GM12878 (cell line): ENCODE measurements around the gene TOMM6.

ENCODE experiments used
- BCL11A ChIP-seq: IDR thresholded peaks from 2 replicates; pipeline ENCODE4 v1.6.1; 2011; ENCODE audit warnings: low read depth, low read length
- CEBPB ChIP-seq, 2 experiments: fragments of 150-350 bp in 1 of 2; IDR thresholded peaks; 2 replicates each; pipeline ENCODE4 v1.6.1; 2012 to 2014; ENCODE audit warnings: low read depth in 2 of 2, low read length in 2 of 2, borderline replicate concordance in 1 of 2, inconsistent platforms in 1 of 2
- CHD2 ChIP-seq: IDR thresholded peaks from 2 replicates; pipeline ENCODE4 v1.6.1; 2011; ENCODE audit warnings: low read depth, low read length, improper control_type of control experiment, borderline replicate concordance
- ETV6 ChIP-seq, 2 experiments: fragments of 450-650 bp in 1 of 2; IDR thresholded peaks in 1 of 2; conservative IDR thresholded peaks in 1 of 2; 2 replicates each; pipeline ENCODE4 v1.6.1; 2014; ENCODE audit warnings: antibody characterized with exemption in 1 of 2, borderline replicate concordance in 1 of 2, low read depth in 1 of 2, mild to moderate bottlenecking in 1 of 2, moderate library complexity in 1 of 2
- FOXM1 ChIP-seq: IDR thresholded peaks from 2 replicates; pipeline ENCODE4 v1.6.1; 2012; ENCODE audit warnings: low read depth, mild to moderate bottlenecking, inconsistent platforms, low read length, moderate library complexity
- NFXL1 ChIP-seq: fragments of 450-650 bp; IDR thresholded peaks from 2 replicates; pipeline ENCODE4 v1.6.1; 2017; ENCODE audit warnings: antibody characterized with exemption, mild to moderate bottlenecking, borderline replicate concordance
- NFYB ChIP-seq: IDR thresholded peaks from 2 replicates; pipeline ENCODE4 v1.6.1; 2011; ENCODE audit warnings: low read depth, mild to moderate bottlenecking, low read length, improper control_type of control experiment, moderate library complexity; ENCODE audit not compliant: insufficient read depth
- POLR2A ChIP-seq: IDR thresholded peaks from 2 replicates; pipeline ENCODE4 v1.6.1; 2011; ENCODE audit warnings: low read depth, mild to moderate bottlenecking, low read length
- TAF1 ChIP-seq: IDR thresholded peaks from 2 replicates; pipeline ENCODE4 v1.6.1; 2011; ENCODE audit warnings: mild to moderate bottlenecking, low read depth, low read length, borderline replicate concordance
- YY1 ChIP-seq: IDR thresholded peaks from 2 replicates; pipeline ENCODE4 v1.6.1; 2011; ENCODE audit warnings: low read depth, mild to moderate bottlenecking, low read length
- TF ChIP-seq, protein P1 (sequence below), 3 experiments: IDR thresholded peaks in 2 of 3; conservative IDR thresholded peaks in 1 of 3; 2 replicates each; pipeline ENCODE4 v1.5.1; 2011; ENCODE audit warnings: low read depth in 3 of 3, low read length in 3 of 3, mild to moderate bottlenecking in 3 of 3, control low read depth in 2 of 3, moderate library complexity in 2 of 3, inconsistent platforms in 1 of 3, mixed read lengths in 1 of 3; ENCODE audit not compliant: control insufficient read depth in 2 of 3, insufficient read depth in 1 of 3; ENCODE audit errors: extremely low read depth in 1 of 3
- TF ChIP-seq, protein P2 (sequence below): fragments of 450-650 bp; formaldehyde crosslinking; IDR thresholded peaks from 2 replicates; pipeline ENCODE4 v1.4.0; 2022; ENCODE audit warnings: mild to moderate bottlenecking, moderate library complexity
- TF ChIP-seq, protein P3 (sequence below): IDR thresholded peaks from 2 replicates; pipeline ENCODE4 v1.6.1; 2012; ENCODE audit warnings: mild to moderate bottlenecking, low read depth, low read length
- TF ChIP-seq, protein P4 (sequence below): fragments of 450-650 bp; IDR thresholded peaks from 2 replicates; pipeline ENCODE4 v1.6.1; 2017; ENCODE audit warnings: mild to moderate bottlenecking, moderate library complexity

DNA sequence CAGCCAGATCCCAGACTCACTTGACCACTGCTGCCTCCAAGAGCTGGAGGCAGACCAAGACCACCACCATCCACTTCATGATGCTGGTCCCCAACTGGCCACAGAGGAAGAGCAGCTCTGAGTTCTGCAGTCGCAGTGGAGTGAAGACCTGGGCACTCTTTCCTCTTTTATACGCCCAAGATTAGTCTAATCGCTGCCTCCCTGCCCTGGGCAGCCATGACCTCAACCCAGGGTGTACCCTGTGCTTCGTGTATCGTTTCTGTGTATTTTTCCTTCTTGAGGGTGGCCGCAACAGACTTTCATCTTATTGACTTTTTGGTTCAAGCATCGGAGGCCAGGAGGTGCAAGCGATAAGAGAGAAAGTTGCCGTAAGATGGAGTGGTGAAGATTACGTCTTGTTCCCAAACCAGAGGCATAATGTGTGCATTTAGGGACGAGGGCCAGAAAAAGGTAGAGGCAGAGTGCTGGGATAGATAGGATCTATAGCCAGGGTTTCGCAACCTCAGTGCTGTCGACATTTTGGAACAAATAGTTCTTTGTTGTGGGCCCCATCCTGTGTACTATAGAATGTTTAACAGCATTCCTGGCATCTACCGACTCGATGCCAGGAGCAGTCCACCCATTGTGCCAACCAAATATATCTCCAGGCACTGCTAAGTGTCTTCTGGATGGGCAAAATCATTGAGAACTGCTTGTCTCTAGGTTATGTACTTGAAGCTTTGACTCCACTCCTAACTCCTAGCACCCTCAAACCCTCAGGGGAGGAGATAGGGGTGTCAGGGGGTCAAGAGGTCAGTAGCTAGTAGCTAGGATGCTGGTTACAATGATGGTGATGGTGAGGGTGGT is 40.0 kb upstream of the TOMM6 start, which contains the start of gene PGC:
- TF ChIP-seq YY1 = no peak
- no peak for TF ChIP-seq CEBPB (IDR thresholded peaks at IDR 0.05; ENCODE audit: borderline replicate concordance in 1 of 2, low read depth in 2 of 2, low read length in 2 of 2)
- TF ChIP-seq POLR2A = no peak
- TF ChIP-seq TAF1 = no peak
- no peak for TF ChIP-seq ETV6 (conservative IDR thresholded peaks at IDR 0.05 in 1 of 2, IDR thresholded peaks at IDR 0.05 in 1 of 2; ENCODE audit: borderline replicate concordance in 1 of 2, low read depth in 1 of 2)
- TF ChIP-seq NFXL1 = no peak
- TF ChIP-seq, protein P1, sequence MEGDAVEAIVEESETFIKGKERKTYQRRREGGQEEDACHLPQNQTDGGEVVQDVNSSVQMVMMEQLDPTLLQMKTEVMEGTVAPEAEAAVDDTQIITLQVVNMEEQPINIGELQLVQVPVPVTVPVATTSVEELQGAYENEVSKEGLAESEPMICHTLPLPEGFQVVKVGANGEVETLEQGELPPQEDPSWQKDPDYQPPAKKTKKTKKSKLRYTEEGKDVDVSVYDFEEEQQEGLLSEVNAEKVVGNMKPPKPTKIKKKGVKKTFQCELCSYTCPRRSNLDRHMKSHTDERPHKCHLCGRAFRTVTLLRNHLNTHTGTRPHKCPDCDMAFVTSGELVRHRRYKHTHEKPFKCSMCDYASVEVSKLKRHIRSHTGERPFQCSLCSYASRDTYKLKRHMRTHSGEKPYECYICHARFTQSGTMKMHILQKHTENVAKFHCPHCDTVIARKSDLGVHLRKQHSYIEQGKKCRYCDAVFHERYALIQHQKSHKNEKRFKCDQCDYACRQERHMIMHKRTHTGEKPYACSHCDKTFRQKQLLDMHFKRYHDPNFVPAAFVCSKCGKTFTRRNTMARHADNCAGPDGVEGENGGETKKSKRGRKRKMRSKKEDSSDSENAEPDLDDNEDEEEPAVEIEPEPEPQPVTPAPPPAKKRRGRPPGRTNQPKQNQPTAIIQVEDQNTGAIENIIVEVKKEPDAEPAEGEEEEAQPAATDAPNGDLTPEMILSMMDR (IDR thresholded peaks at IDR 0.05 in 2 of 3, conservative IDR thresholded peaks at IDR 0.05 in 1 of 3; ENCODE audit: control insufficient read depth in 2 of 3, extremely low read depth in 1 of 3, insufficient read depth in 1 of 3, low read depth in 3 of 3, low read length in 3 of 3) = no peak
- no peak for TF ChIP-seq BCL11A
- no peak for TF ChIP-seq FOXM1
- TF ChIP-seq, protein P2, sequence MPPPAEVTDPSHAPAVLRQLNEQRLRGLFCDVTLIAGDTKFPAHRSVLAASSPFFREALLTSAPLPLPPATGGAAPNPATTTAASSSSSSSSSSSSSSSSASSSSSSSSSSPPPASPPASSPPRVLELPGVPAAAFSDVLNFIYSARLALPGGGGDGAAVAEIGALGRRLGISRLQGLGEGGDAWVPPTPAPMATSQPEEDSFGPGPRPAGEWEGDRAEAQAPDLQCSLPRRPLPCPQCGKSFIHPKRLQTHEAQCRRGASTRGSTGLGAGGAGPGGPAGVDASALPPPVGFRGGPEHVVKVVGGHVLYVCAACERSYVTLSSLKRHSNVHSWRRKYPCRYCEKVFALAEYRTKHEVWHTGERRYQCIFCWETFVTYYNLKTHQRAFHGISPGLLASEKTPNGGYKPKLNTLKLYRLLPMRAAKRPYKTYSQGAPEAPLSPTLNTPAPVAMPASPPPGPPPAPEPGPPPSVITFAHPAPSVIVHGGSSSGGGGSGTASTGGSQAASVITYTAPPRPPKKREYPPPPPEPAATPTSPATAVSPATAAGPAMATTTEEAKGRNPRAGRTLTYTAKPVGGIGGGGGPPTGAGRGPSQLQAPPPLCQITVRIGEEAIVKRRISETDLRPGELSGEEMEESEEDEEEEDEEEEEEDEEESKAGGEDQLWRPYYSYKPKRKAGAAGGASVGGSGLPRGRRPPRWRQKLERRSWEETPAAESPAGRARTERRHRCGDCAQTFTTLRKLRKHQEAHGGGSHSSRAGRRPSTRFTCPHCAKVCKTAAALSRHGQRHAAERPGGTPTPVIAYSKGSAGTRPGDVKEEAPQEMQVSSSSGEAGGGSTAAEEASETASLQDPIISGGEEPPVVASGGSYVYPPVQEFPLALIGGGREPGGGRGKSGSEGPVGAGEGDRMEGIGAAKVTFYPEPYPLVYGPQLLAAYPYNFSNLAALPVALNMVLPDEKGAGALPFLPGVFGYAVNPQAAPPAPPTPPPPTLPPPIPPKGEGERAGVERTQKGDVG (CRISPR knock-in tag) = no peak
- TF ChIP-seq, protein P3, sequence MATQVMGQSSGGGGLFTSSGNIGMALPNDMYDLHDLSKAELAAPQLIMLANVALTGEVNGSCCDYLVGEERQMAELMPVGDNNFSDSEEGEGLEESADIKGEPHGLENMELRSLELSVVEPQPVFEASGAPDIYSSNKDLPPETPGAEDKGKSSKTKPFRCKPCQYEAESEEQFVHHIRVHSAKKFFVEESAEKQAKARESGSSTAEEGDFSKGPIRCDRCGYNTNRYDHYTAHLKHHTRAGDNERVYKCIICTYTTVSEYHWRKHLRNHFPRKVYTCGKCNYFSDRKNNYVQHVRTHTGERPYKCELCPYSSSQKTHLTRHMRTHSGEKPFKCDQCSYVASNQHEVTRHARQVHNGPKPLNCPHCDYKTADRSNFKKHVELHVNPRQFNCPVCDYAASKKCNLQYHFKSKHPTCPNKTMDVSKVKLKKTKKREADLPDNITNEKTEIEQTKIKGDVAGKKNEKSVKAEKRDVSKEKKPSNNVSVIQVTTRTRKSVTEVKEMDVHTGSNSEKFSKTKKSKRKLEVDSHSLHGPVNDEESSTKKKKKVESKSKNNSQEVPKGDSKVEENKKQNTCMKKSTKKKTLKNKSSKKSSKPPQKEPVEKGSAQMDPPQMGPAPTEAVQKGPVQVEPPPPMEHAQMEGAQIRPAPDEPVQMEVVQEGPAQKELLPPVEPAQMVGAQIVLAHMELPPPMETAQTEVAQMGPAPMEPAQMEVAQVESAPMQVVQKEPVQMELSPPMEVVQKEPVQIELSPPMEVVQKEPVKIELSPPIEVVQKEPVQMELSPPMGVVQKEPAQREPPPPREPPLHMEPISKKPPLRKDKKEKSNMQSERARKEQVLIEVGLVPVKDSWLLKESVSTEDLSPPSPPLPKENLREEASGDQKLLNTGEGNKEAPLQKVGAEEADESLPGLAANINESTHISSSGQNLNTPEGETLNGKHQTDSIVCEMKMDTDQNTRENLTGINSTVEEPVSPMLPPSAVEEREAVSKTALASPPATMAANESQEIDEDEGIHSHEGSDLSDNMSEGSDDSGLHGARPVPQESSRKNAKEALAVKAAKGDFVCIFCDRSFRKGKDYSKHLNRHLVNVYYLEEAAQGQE = no peak
- no peak for TF ChIP-seq CHD2
- TF ChIP-seq, protein P4, sequence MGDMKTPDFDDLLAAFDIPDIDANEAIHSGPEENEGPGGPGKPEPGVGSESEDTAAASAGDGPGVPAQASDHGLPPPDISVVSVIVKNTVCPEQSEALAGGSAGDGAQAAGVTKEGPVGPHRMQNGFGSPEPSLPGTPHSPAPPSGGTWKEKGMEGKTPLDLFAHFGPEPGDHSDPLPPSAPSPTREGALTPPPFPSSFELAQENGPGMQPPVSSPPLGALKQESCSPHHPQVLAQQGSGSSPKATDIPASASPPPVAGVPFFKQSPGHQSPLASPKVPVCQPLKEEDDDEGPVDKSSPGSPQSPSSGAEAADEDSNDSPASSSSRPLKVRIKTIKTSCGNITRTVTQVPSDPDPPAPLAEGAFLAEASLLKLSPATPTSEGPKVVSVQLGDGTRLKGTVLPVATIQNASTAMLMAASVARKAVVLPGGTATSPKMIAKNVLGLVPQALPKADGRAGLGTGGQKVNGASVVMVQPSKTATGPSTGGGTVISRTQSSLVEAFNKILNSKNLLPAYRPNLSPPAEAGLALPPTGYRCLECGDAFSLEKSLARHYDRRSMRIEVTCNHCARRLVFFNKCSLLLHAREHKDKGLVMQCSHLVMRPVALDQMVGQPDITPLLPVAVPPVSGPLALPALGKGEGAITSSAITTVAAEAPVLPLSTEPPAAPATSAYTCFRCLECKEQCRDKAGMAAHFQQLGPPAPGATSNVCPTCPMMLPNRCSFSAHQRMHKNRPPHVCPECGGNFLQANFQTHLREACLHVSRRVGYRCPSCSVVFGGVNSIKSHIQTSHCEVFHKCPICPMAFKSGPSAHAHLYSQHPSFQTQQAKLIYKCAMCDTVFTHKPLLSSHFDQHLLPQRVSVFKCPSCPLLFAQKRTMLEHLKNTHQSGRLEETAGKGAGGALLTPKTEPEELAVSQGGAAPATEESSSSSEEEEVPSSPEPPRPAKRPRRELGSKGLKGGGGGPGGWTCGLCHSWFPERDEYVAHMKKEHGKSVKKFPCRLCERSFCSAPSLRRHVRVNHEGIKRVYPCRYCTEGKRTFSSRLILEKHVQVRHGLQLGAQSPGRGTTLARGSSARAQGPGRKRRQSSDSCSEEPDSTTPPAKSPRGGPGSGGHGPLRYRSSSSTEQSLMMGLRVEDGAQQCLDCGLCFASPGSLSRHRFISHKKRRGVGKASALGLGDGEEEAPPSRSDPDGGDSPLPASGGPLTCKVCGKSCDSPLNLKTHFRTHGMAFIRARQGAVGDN = no peak
- no peak for TF ChIP-seq NFYB
